IMR-90 (cell line): ENCODE data around the gene ZNF445. TPM values are rescaled to one million over a fixed set of nuclear protein-coding genes. Genes with fewer than 3 reads are reported as not detected.

Experiments
- ATAC-seq: fragments of 200-7000 bp; cut with Tn5 transposase; 2 replicates; pipeline ENCODE4 v1.9.1; 2020; ENCODE audit warnings: low read depth, mild to moderate bottlenecking, moderate library complexity
- BruUV-seq: library from RNA; stranded (reverse); fragments of 400-500 nt; replicated peaks from 2 replicates; lab custom pipeline; 2021; lab: Mats Ljungman, UMichigan
- CTCF ChIA-PET: fragments of 300-600 bp; formaldehyde crosslinking; extraction: SDS; loops from one replicate; lab custom pipeline; 2021; ENCODE audit warnings: antibody characterized with exemption; lab: Yijun Ruan, JAX
- POLR2A ChIA-PET: fragments of 300-600 bp; sonication (Branson Sonifier 250); formaldehyde crosslinking; loops from one replicate; lab custom pipeline; 2022; ENCODE audit warnings: antibody characterized with exemption; ENCODE audit not compliant: unreplicated experiment; lab: Charles Lee
- DNase-seq: peaks from one replicate; pipeline ENCODE4 v3.0.0; 2013
- H2AFZ ChIP-seq: replicated peaks from 2 replicates; pipeline ENCODE3; 2013; ENCODE audit warnings: low read length, mild to moderate bottlenecking; ENCODE audit not compliant: poor library complexity
- H2AK5ac ChIP-seq: 2 replicates; pipeline ENCODE4 v1.6.1; 2013; ENCODE audit warnings: low read depth, low read length, inconsistent platforms
- H2AK9ac ChIP-seq: replicated peaks from 2 replicates; pipeline ENCODE3; 2013; ENCODE audit warnings: mild to moderate bottlenecking, low read depth, low read length, moderate library complexity; ENCODE audit not compliant: poor library complexity
- H2BK120ac ChIP-seq: 2 replicates; pipeline ENCODE4 v1.6.1; 2013; ENCODE audit warnings: low read depth, low read length, inconsistent platforms
- H2BK15ac ChIP-seq: 3 replicates; pipeline ENCODE4 v1.6.1; 2013; ENCODE audit warnings: low read depth, low read length, inconsistent platforms
- H2BK20ac ChIP-seq: 2 replicates; pipeline ENCODE4 v1.6.1; 2013; ENCODE audit warnings: low read depth, mild to moderate bottlenecking, inconsistent platforms, low read length, moderate library complexity
- H2BK5ac ChIP-seq: 2 replicates; pipeline ENCODE4 v1.6.1; 2013; ENCODE audit warnings: mild to moderate bottlenecking, low read depth, low read length, inconsistent platforms; ENCODE audit not compliant: poor library complexity, severe bottlenecking
- H3K14ac ChIP-seq: replicated peaks from 2 replicates; pipeline ENCODE4 v1.6.1; 2013; ENCODE audit warnings: low read depth, low read length, inconsistent platforms
- H3K18ac ChIP-seq: 2 replicates; pipeline ENCODE4 v1.6.1; 2013; ENCODE audit warnings: low read depth, low read length, control low read depth
- H3K23ac ChIP-seq: 2 replicates; pipeline ENCODE4 v1.6.1; 2013; ENCODE audit warnings: low read depth, low read length, inconsistent platforms
- H3K27ac ChIP-seq: 2 replicates; pipeline ENCODE4 v1.5.1; 2013; ENCODE audit warnings: mild to moderate bottlenecking, control low read depth, low read length; ENCODE audit not compliant: insufficient read depth
- H3K27me3 ChIP-seq: 2 replicates; pipeline ENCODE4 v1.6.1; 2013; ENCODE audit warnings: low read length; ENCODE audit not compliant: control insufficient read depth, insufficient read depth
- H3K36me3 ChIP-seq: 2 replicates; pipeline ENCODE4 v1.6.1; 2013; ENCODE audit warnings: low read length, mixed read lengths; ENCODE audit not compliant: control insufficient read depth, insufficient read depth
- H3K4ac ChIP-seq: 2 replicates; pipeline ENCODE4 v1.6.1; 2013; ENCODE audit warnings: low read depth, low read length, inconsistent platforms
- H3K4me1 ChIP-seq: 2 replicates; pipeline ENCODE4 v1.6.1; 2013; ENCODE audit warnings: low read length, mixed read lengths; ENCODE audit not compliant: control insufficient read depth, insufficient read depth
- H3K4me2 ChIP-seq: 2 replicates; pipeline ENCODE4 v1.6.1; 2013; ENCODE audit warnings: low read depth, mild to moderate bottlenecking, control low read depth, low read length, moderate library complexity
- H3K4me3 ChIP-seq: 2 replicates; pipeline ENCODE4 v1.5.1; 2013; ENCODE audit warnings: low read depth, mild to moderate bottlenecking, control low read depth, low read length, moderate library complexity; ENCODE audit not compliant: insufficient read depth
- H3K56ac ChIP-seq: 2 replicates; pipeline ENCODE4 v1.6.1; 2013; ENCODE audit warnings: low read length, inconsistent platforms; ENCODE audit not compliant: insufficient read depth; ENCODE audit errors: extremely low read depth
- H3K79me1 ChIP-seq, 2 experiments: 2 replicates each; pipeline ENCODE4 v1.6.1; 2013; ENCODE audit warnings: low read length in 2 of 2, inconsistent platforms in 1 of 2, low read depth in 1 of 2
- H3K9ac ChIP-seq: 2 replicates; pipeline ENCODE4 v1.6.1; 2013; ENCODE audit warnings: low read depth, low read length, control low read depth
- H3K9me1 ChIP-seq: 2 replicates; pipeline ENCODE4 v1.6.1; 2013; ENCODE audit warnings: low read length, inconsistent platforms; ENCODE audit not compliant: insufficient read depth
- H3K9me3 ChIP-seq: 2 replicates; pipeline ENCODE4 v1.6.1; 2013; ENCODE audit warnings: low read length; ENCODE audit not compliant: control insufficient read depth, insufficient read depth
- H4K20me1 ChIP-seq: 2 replicates; pipeline ENCODE4 v1.6.1; 2013; ENCODE audit warnings: low read length, inconsistent platforms; ENCODE audit not compliant: insufficient read depth
- H4K5ac ChIP-seq: 2 replicates; pipeline ENCODE4 v1.6.1; 2013; ENCODE audit warnings: mild to moderate bottlenecking, low read depth, low read length, control low read depth
- H4K8ac ChIP-seq, 2 experiments: 2 replicates each; pipeline ENCODE4 v1.6.1; 2013; ENCODE audit warnings: low read depth in 2 of 2, low read length in 2 of 2, control low read depth in 1 of 2, inconsistent platforms in 1 of 2
- H4K91ac ChIP-seq: 2 replicates; pipeline ENCODE4 v1.6.1; 2013; ENCODE audit warnings: low read depth, low read length, inconsistent platforms; ENCODE audit not compliant: insufficient read depth
- USF2 ChIP-seq: fragments of 150-350 bp; IDR thresholded peaks from 2 replicates; pipeline ENCODE4 v1.6.1; 2017; ENCODE audit warnings: mild to moderate bottlenecking, antibody characterized with exemption, low read length, low read depth
- WGBS, 2 experiments: methylation state at CpG; one replicate each; pipeline versions ENCODE4 v1.1.5 to v1.1.7; 2013; ENCODE audit warnings: missing lambda C conversion rate in 2 of 2; ENCODE audit not compliant: insufficient read length in 1 of 2; ENCODE audit errors: extremely low coverage in 2 of 2; 5-methylcytosine and 5-hydroxymethylcytosine counted together
- dilution Hi-C: fragments of 300-500 bp; cut with HindIII; formaldehyde crosslinking; loops from one replicate; pipeline ENCODE4 v1.14.3; 2018; ENCODE audit warnings: low sequenced_read_pairs; ENCODE audit not compliant: unreplicated experiment
- in situ Hi-C: fragments of 300-500 bp; cut with MboI; formaldehyde crosslinking; loops from 3 replicates; pipeline ENCODE4 v1.14.3; 2019; ENCODE audit warnings: low sequenced_read_pairs, inconsistent platforms, mixed read lengths
- intact Hi-C: fragments of 100-400 bp; cut with micrococcal nuclease; formaldehyde crosslinking; loops from 2 replicates; pipeline ENCODE4 v1.10.0; 2022
- polyA plus RNA-seq, 3 experiments: library from polyadenylated mRNA; depleted of rRNA; stranded (reverse); fragments of >200 nt; gene quantifications; 2 replicates each; pipeline ENCODE4 v1.2.3, GENCODE V29; 2012; ENCODE audit warnings: low replicate concordance in 1 of 3
- total RNA-seq: library from RNA; depleted of rRNA; stranded (reverse); fragments of >200 nt; gene quantifications from 2 replicates; pipeline ENCODE4 v1.2.3, GENCODE V29; 2012

Gene ZNF445
- total and polyA plus RNA-seq, 2 of the 4 experiments (the other 2 are of a cell fraction): 3.3 to 6.3 TPM

DNA sequence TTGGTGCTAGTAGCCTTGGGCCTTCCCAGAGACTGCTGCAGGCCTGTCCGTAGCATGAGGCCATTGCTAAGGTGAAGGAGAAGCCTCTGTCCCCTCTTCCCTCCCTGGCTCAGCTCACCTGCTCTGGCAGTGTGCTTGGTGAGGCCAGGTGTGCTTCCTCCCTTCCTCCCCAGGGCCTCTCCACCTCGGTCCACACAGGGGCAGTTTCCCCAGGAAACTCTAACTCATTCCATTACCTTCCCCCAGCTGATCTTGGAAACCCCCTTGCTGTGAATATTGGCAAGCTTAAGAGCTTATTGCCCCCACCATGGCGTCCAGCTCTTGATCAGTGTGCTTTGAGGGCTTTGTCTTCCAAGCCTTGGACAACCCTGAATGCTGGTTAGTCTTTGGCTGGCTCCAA lies 52.7 kb downstream of the ZNF445 start:
- H3K27me3 ChIP-seq: peaks cover 6% of the 10 kb centered on the region
- H3K4me2 ChIP-seq: no peak overlapping the region
- no TSS peak for BruUV-seq
- H2BK5ac ChIP-seq: no peak overlapping the region
- 67% methylated on average over 1 of the region's 3 CpGs; no CpG with 5 or more reads in 1 of the 2 experiments for WGBS, 2 experiments
- no peaks in the 10 kb centered on the region for H3K79me1 ChIP-seq
- H2AK5ac ChIP-seq: no peak overlapping the region
- intact Hi-C loops (no loop called here), in situ Hi-C loops (no loop called here), dilution Hi-C loops (no loop called here)
- no peak overlapping the region for H2AK9ac ChIP-seq
- H4K20me1 ChIP-seq: no peaks in the 10 kb centered on the region
- H4K8ac ChIP-seq: no peak overlapping the region
- H2AFZ ChIP-seq: no peak overlapping the region
- no peaks in the 10 kb centered on the region for H3K36me3 ChIP-seq
- H3K9ac ChIP-seq: no peak overlapping the region
- no peak for TF ChIP-seq USF2
- ChIA-PET POLR2A (no interaction called here), CTCF (no interaction called here)
- H3K4me3 ChIP-seq: no peak overlapping the region
- H3K9me3 ChIP-seq: no peaks in the 10 kb centered on the region
- H3K9me1 ChIP-seq: no peaks in the 10 kb centered on the region
- H3K23ac ChIP-seq: no peak overlapping the region
- H3K14ac ChIP-seq: no peak overlapping the region
- H2BK20ac ChIP-seq: no peak overlapping the region
- no peak for ATAC-seq
- no peak overlapping the region for H2BK15ac ChIP-seq
- no peak overlapping the region for H2BK120ac ChIP-seq
- no peak overlapping the region for H3K27ac ChIP-seq
- no peak overlapping the region for H3K18ac ChIP-seq
- no peak overlapping the region for H4K91ac ChIP-seq
- no peak overlapping the region for H3K4ac ChIP-seq
- no peak overlapping the region for H3K56ac ChIP-seq
- no peak overlapping the region for H4K5ac ChIP-seq
- H3K4me1 ChIP-seq: no peaks in the 10 kb centered on the region
- DNase-seq: no peak
